IMR-90 (cell line): ENCODE data around the gene GNL2. TPM values are rescaled to one million over a fixed set of nuclear protein-coding genes. Genes with fewer than 3 reads are reported as not detected.

ENCODE experiments used
- ATAC-seq: fragments of 200-7000 bp; cut with Tn5 transposase; 2 replicates; pipeline ENCODE4 v1.9.1; 2020; ENCODE audit warnings: low read depth, mild to moderate bottlenecking, moderate library complexity
- BruUV-seq: library from RNA; stranded (reverse); fragments of 400-500 nt; replicated peaks from 2 replicates; lab custom pipeline; 2021; lab: Mats Ljungman, UMichigan
- CTCF ChIA-PET: fragments of 300-600 bp; formaldehyde crosslinking; extraction: SDS; loops from one replicate; lab custom pipeline; 2021; ENCODE audit warnings: antibody characterized with exemption; lab: Yijun Ruan, JAX
- POLR2A ChIA-PET: fragments of 300-600 bp; sonication (Branson Sonifier 250); formaldehyde crosslinking; loops from one replicate; lab custom pipeline; 2022; ENCODE audit warnings: antibody characterized with exemption; ENCODE audit not compliant: unreplicated experiment; lab: Charles Lee
- DNase-seq: peaks from one replicate; pipeline ENCODE4 v3.0.0; 2013
- H2AFZ ChIP-seq: replicated peaks from 2 replicates; pipeline ENCODE3; 2013; ENCODE audit warnings: low read length, mild to moderate bottlenecking; ENCODE audit not compliant: poor library complexity
- H2AK5ac ChIP-seq: 2 replicates; pipeline ENCODE4 v1.6.1; 2013; ENCODE audit warnings: low read depth, low read length, inconsistent platforms
- H2AK9ac ChIP-seq: replicated peaks from 2 replicates; pipeline ENCODE3; 2013; ENCODE audit warnings: mild to moderate bottlenecking, low read depth, low read length, moderate library complexity; ENCODE audit not compliant: poor library complexity
- H2BK120ac ChIP-seq: 2 replicates; pipeline ENCODE4 v1.6.1; 2013; ENCODE audit warnings: low read depth, low read length, inconsistent platforms
- H2BK15ac ChIP-seq: 3 replicates; pipeline ENCODE4 v1.6.1; 2013; ENCODE audit warnings: low read depth, low read length, inconsistent platforms
- H2BK20ac ChIP-seq: 2 replicates; pipeline ENCODE4 v1.6.1; 2013; ENCODE audit warnings: low read depth, mild to moderate bottlenecking, inconsistent platforms, low read length, moderate library complexity
- H2BK5ac ChIP-seq: 2 replicates; pipeline ENCODE4 v1.6.1; 2013; ENCODE audit warnings: mild to moderate bottlenecking, low read depth, low read length, inconsistent platforms; ENCODE audit not compliant: poor library complexity, severe bottlenecking
- H3K14ac ChIP-seq: replicated peaks from 2 replicates; pipeline ENCODE4 v1.6.1; 2013; ENCODE audit warnings: low read depth, low read length, inconsistent platforms
- H3K18ac ChIP-seq: 2 replicates; pipeline ENCODE4 v1.6.1; 2013; ENCODE audit warnings: low read depth, low read length, control low read depth
- H3K23ac ChIP-seq: 2 replicates; pipeline ENCODE4 v1.6.1; 2013; ENCODE audit warnings: low read depth, low read length, inconsistent platforms
- H3K27ac ChIP-seq: 2 replicates; pipeline ENCODE4 v1.5.1; 2013; ENCODE audit warnings: mild to moderate bottlenecking, control low read depth, low read length; ENCODE audit not compliant: insufficient read depth
- H3K27me3 ChIP-seq: 2 replicates; pipeline ENCODE4 v1.6.1; 2013; ENCODE audit warnings: low read length; ENCODE audit not compliant: control insufficient read depth, insufficient read depth
- H3K36me3 ChIP-seq: 2 replicates; pipeline ENCODE4 v1.6.1; 2013; ENCODE audit warnings: low read length, mixed read lengths; ENCODE audit not compliant: control insufficient read depth, insufficient read depth
- H3K4ac ChIP-seq: 2 replicates; pipeline ENCODE4 v1.6.1; 2013; ENCODE audit warnings: low read depth, low read length, inconsistent platforms
- H3K4me1 ChIP-seq: 2 replicates; pipeline ENCODE4 v1.6.1; 2013; ENCODE audit warnings: low read length, mixed read lengths; ENCODE audit not compliant: control insufficient read depth, insufficient read depth
- H3K4me2 ChIP-seq: 2 replicates; pipeline ENCODE4 v1.6.1; 2013; ENCODE audit warnings: low read depth, mild to moderate bottlenecking, control low read depth, low read length, moderate library complexity
- H3K4me3 ChIP-seq: 2 replicates; pipeline ENCODE4 v1.5.1; 2013; ENCODE audit warnings: low read depth, mild to moderate bottlenecking, control low read depth, low read length, moderate library complexity; ENCODE audit not compliant: insufficient read depth
- H3K56ac ChIP-seq: 2 replicates; pipeline ENCODE4 v1.6.1; 2013; ENCODE audit warnings: low read length, inconsistent platforms; ENCODE audit not compliant: insufficient read depth; ENCODE audit errors: extremely low read depth
- H3K79me1 ChIP-seq, 2 experiments: 2 replicates each; pipeline ENCODE4 v1.6.1; 2013; ENCODE audit warnings: low read length in 2 of 2, inconsistent platforms in 1 of 2, low read depth in 1 of 2
- H3K9ac ChIP-seq: 2 replicates; pipeline ENCODE4 v1.6.1; 2013; ENCODE audit warnings: low read depth, low read length, control low read depth
- H3K9me1 ChIP-seq: 2 replicates; pipeline ENCODE4 v1.6.1; 2013; ENCODE audit warnings: low read length, inconsistent platforms; ENCODE audit not compliant: insufficient read depth
- H3K9me3 ChIP-seq: 2 replicates; pipeline ENCODE4 v1.6.1; 2013; ENCODE audit warnings: low read length; ENCODE audit not compliant: control insufficient read depth, insufficient read depth
- H4K20me1 ChIP-seq: 2 replicates; pipeline ENCODE4 v1.6.1; 2013; ENCODE audit warnings: low read length, inconsistent platforms; ENCODE audit not compliant: insufficient read depth
- H4K5ac ChIP-seq: 2 replicates; pipeline ENCODE4 v1.6.1; 2013; ENCODE audit warnings: mild to moderate bottlenecking, low read depth, low read length, control low read depth
- H4K8ac ChIP-seq, 2 experiments: 2 replicates each; pipeline ENCODE4 v1.6.1; 2013; ENCODE audit warnings: low read depth in 2 of 2, low read length in 2 of 2, control low read depth in 1 of 2, inconsistent platforms in 1 of 2
- H4K91ac ChIP-seq: 2 replicates; pipeline ENCODE4 v1.6.1; 2013; ENCODE audit warnings: low read depth, low read length, inconsistent platforms; ENCODE audit not compliant: insufficient read depth
- CEBPB ChIP-seq: IDR thresholded peaks from 2 replicates; pipeline ENCODE4 v1.6.1; 2012; ENCODE audit warnings: low read depth, low read length, improper control_type of control experiment
- FOS ChIP-seq: fragments of 150-350 bp; IDR thresholded peaks from 2 replicates; pipeline ENCODE4 v1.6.1; 2016; ENCODE audit warnings: low read depth, low read length
- MAZ ChIP-seq: IDR thresholded peaks from 2 replicates; pipeline ENCODE4 v1.6.1; 2012; ENCODE audit warnings: low read depth, mild to moderate bottlenecking, low read length, improper control_type of control experiment, moderate library complexity, borderline replicate concordance
- POLR2A ChIP-seq: IDR thresholded peaks from 2 replicates; pipeline ENCODE4 v1.6.1; 2012; ENCODE audit warnings: mild to moderate bottlenecking, low read depth, low read length
- WGBS, 2 experiments: methylation state at CpG; one replicate each; pipeline versions ENCODE4 v1.1.5 to v1.1.7; 2013; ENCODE audit warnings: missing lambda C conversion rate in 2 of 2; ENCODE audit not compliant: insufficient read length in 1 of 2; ENCODE audit errors: extremely low coverage in 2 of 2; 5-methylcytosine and 5-hydroxymethylcytosine counted together
- dilution Hi-C: fragments of 300-500 bp; cut with HindIII; formaldehyde crosslinking; loops from one replicate; pipeline ENCODE4 v1.14.3; 2018; ENCODE audit warnings: low sequenced_read_pairs; ENCODE audit not compliant: unreplicated experiment
- in situ Hi-C: fragments of 300-500 bp; cut with MboI; formaldehyde crosslinking; loops from 3 replicates; pipeline ENCODE4 v1.14.3; 2019; ENCODE audit warnings: low sequenced_read_pairs, inconsistent platforms, mixed read lengths
- intact Hi-C: fragments of 100-400 bp; cut with micrococcal nuclease; formaldehyde crosslinking; loops from 2 replicates; pipeline ENCODE4 v1.10.0; 2022
- polyA plus RNA-seq, 3 experiments: library from polyadenylated mRNA; depleted of rRNA; stranded (reverse); fragments of >200 nt; gene quantifications; 2 replicates each; pipeline ENCODE4 v1.2.3, GENCODE V29; 2012; ENCODE audit warnings: low replicate concordance in 1 of 3
- total RNA-seq: library from RNA; depleted of rRNA; stranded (reverse); fragments of >200 nt; gene quantifications from 2 replicates; pipeline ENCODE4 v1.2.3, GENCODE V29; 2012

The GNL2 gene
- total and polyA plus RNA-seq, 2 of the 4 experiments (the other 2 are of a cell fraction), result 42.9 to 77.4 TPM

- Histone ChIP-seq H3K4me1 (peaks cover 14% of the 10 kb centered on the region), H3K4me3 (no peak overlapping the region), H2BK120ac (peak overlapping the region; percentile 49), H3K4me2 (peak overlapping the region; percentile 45), H3K27ac (peak overlapping the region; percentile 71), H4K5ac (peak overlapping the region; percentile 54; the same call in 1 of the 2 replicates), H3K56ac (peak overlapping the region; percentile 46; the same call in 1 of the 2 replicates), H2AFZ (peak overlapping the region; percentile 1), H2BK20ac (peak overlapping the region; percentile 62; the same call in 1 of the 2 replicates), H3K23ac (peak overlapping the region; percentile 0; the same call in 1 of the 2 replicates), H2BK15ac (peak overlapping the region; percentile 26; the same call in 2 of the 3 replicates), H3K36me3 (peaks cover 43% of the 10 kb centered on the region), H2AK5ac (peak overlapping the region; percentile 11; the same call in 1 of the 2 replicates), H3K9ac (no peak overlapping the region; the same call in 1 of the 2 replicates), H3K18ac (peak overlapping the region; percentile 69), H3K79me1 (peaks cover 4 to 44% of the 10 kb centered on the region in 2 experiments; a peak in 3 of 4 replicates), H3K4ac (peak overlapping the region; percentile 78), H2BK5ac (peak overlapping the region; percentile 86), H3K14ac (peak overlapping the region; percentile 56), H3K9me3 (no peaks in the 10 kb centered on the region), H2AK9ac (no peak overlapping the region), H4K91ac (peak overlapping the region; percentile 42), H3K9me1 (peaks cover 2% of the 10 kb centered on the region; the same call in 1 of the 2 replicates), H3K27me3 (no peaks in the 10 kb centered on the region), H4K20me1 (peaks cover 15% of the 10 kb centered on the region), H4K8ac (peak overlapping the region; percentile 4 to 49; a peak in 3 of 4 replicates)
- peak; percentile 31; the same call in 1 of the 2 replicates for TF ChIP-seq CEBPB
- peak; percentile 67 for TF ChIP-seq FOS
- peak; percentile 69 for TF ChIP-seq POLR2A
- TF ChIP-seq MAZ, result no peak
- no TSS peak for BruUV-seq
- dilution Hi-C loops (no loop called here), in situ Hi-C loops (loop anchor here (25.0 kb wide), 1 partner anchor 437 kb away; the partner anchor contains the start of genes FHL3 and UTP11), intact Hi-C loops (loop anchor here (10.0 kb wide), 1 partner anchor 120 kb away; no protein-coding TSS in a partner anchor)
- CTCF ChIA-PET, result interaction anchor here (0.7 kb wide), 1 partner anchor 8 kb away, joined by 3 read pairs; no protein-coding TSS in a partner anchor
- POLR2A ChIA-PET, result no interaction called here
- peak; percentile 91 for DNase-seq
- ATAC-seq, result peak; percentile 75
- no CpG with 5 or more reads among the region's 7 CpGs for WGBS, 2 experiments
Measured at GRCh38 chr1:37574834-37575480, 20.8 kb downstream of the GNL2 start.
